IMR-90 (cell line): ENCODE data around the gene HMGB3.

Experiments
- POLR2A ChIP-seq: IDR thresholded peaks from 2 replicates; pipeline ENCODE4 v1.6.1; 2012; ENCODE audit warnings: mild to moderate bottlenecking, low read depth, low read length
- TF ChIP-seq, protein P1 (sequence below): conservative IDR thresholded peaks from 2 replicates; pipeline ENCODE4 v1.5.1; 2012; ENCODE audit warnings: mild to moderate bottlenecking, low read depth, low read length, improper control_type of control experiment

DNA sequence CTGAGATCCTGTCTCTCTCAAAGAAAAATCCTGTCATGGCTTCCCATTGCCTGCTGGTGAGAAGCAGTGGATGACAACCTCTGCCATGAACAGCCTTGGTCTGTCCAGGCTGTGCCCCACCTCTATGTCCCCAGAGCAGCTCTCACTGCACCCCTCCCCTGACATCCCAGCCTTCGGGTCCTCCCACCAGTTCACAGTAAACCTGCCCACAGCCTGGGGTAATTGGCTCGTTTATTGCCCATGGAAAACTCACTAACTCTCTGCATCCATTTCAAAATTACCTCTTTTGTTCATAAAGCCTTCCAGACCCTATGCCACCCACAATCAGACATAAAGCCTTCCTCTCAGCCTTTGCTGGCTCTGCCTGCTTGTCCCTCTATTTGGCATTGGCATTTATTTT, 10.7 kb upstream of the HMGB3 start:
- TF ChIP-seq, protein P1, sequence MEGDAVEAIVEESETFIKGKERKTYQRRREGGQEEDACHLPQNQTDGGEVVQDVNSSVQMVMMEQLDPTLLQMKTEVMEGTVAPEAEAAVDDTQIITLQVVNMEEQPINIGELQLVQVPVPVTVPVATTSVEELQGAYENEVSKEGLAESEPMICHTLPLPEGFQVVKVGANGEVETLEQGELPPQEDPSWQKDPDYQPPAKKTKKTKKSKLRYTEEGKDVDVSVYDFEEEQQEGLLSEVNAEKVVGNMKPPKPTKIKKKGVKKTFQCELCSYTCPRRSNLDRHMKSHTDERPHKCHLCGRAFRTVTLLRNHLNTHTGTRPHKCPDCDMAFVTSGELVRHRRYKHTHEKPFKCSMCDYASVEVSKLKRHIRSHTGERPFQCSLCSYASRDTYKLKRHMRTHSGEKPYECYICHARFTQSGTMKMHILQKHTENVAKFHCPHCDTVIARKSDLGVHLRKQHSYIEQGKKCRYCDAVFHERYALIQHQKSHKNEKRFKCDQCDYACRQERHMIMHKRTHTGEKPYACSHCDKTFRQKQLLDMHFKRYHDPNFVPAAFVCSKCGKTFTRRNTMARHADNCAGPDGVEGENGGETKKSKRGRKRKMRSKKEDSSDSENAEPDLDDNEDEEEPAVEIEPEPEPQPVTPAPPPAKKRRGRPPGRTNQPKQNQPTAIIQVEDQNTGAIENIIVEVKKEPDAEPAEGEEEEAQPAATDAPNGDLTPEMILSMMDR, result no peak
- no peak for TF ChIP-seq POLR2A
